HepG2 (cell line): Measurements from ENCODE around the gene TACC2. TPM values are rescaled to one million over a fixed set of nuclear protein-coding genes. Genes with fewer than 3 reads are reported as not detected.
A peak's percentile ranks its signal among the peaks of the same experiment; 100 is the strongest.

Source experiments
- DNMT1 ChIP-seq: sonication (generic); formaldehyde crosslinking; IDR thresholded peaks from 2 replicates; pipeline ENCODE4 v1.5.1; 2020; ENCODE audit warnings: mild to moderate bottlenecking, missing genetic modification reagents
- DNMT3B ChIP-seq: conservative IDR thresholded peaks from 2 replicates; pipeline ENCODE4 v1.6.1; 2016; ENCODE audit warnings: missing biosample characterization, control low read depth
- RBM22 ChIP-seq: fragments of 200-400 bp; formaldehyde crosslinking; optimal IDR thresholded peaks from 2 replicates; pipeline ENCODE3; 2017; ENCODE audit warnings: mild to moderate bottlenecking, low read length, moderate library complexity
- SATB2 ChIP-seq: sonication (generic); formaldehyde crosslinking; IDR thresholded peaks from 2 replicates; pipeline ENCODE4 v1.5.0; 2020; ENCODE audit warnings: missing genetic modification reagents
- ZNF572 ChIP-seq: sonication (generic); formaldehyde crosslinking; IDR thresholded peaks from 2 replicates; pipeline ENCODE4 v1.5.1; 2020; ENCODE audit warnings: mild to moderate bottlenecking, missing genetic modification reagents
- ZNF644 ChIP-seq: IDR thresholded peaks from 2 replicates; pipeline ENCODE4 v1.6.1; 2016; ENCODE audit warnings: low read depth
- ZNF660 ChIP-seq: sonication (generic); formaldehyde crosslinking; IDR thresholded peaks from 2 replicates; pipeline ENCODE4 v1.5.1; 2020; ENCODE audit warnings: mild to moderate bottlenecking, low read depth, missing genetic modification reagents, borderline replicate concordance
- ZNF788 ChIP-seq: sonication (generic); formaldehyde crosslinking; IDR thresholded peaks from 2 replicates; pipeline ENCODE4 v1.5.0; 2020; ENCODE audit warnings: mild to moderate bottlenecking, missing genetic modification reagents, borderline replicate concordance
- polyA plus RNA-seq, 8 experiments: library from polyadenylated mRNA; depleted of rRNA in 3 of 8; stranded (reverse) in 7 of 8; unstranded in 1 of 8; fragments of >200 nt; fragmentation: Illumina TruSeq in 4 of 8; extraction: Trizol in 4 of 8; gene quantifications; 2 replicates each; pipeline versions ENCODE4 v1.2.1 to v1.2.3, GENCODE V29; 2011 to 2016; ENCODE audit warnings: low read depth in 4 of 8, missing spikeins in 1 of 8, mixed read lengths in 1 of 8; ENCODE audit not compliant: insufficient read depth in 1 of 8
- total RNA-seq, 5 experiments: library from RNA; depleted of rRNA; stranded (reverse); fragments of >200 nt; fragmentation: Illumina TruSeq; extraction: Trizol; gene quantifications; 2 replicates each; pipeline ENCODE4 v1.2.3, GENCODE V29; 2016; ENCODE audit warnings: low read depth in 1 of 5
- TF ChIP-seq, protein P1 (sequence below): sonication (generic); formaldehyde crosslinking; IDR thresholded peaks from 2 replicates; pipeline ENCODE4 v1.5.0; 2020; ENCODE audit warnings: mild to moderate bottlenecking, missing genetic modification reagents, borderline replicate concordance
- TF ChIP-seq, protein P2 (sequence below): sonication (generic); formaldehyde crosslinking; conservative IDR thresholded peaks from 2 replicates; pipeline ENCODE4 v1.8.0; 2022; ENCODE audit warnings: low read depth, missing genetic modification reagents
- TF ChIP-seq, protein P3 (sequence below): IDR thresholded peaks from 2 replicates; pipeline ENCODE4 v1.6.1; 2016; ENCODE audit warnings: low read depth
- TF ChIP-seq, protein P4 (sequence below): sonication (generic); formaldehyde crosslinking; IDR thresholded peaks from 2 replicates; pipeline ENCODE4 v1.5.0; 2020; ENCODE audit warnings: mild to moderate bottlenecking, missing genetic modification reagents, borderline replicate concordance

The TACC2 gene
- total and polyA plus RNA-seq, 2 of the 13 experiments (the other 11 are each of a cell fraction or from before 2014, with no cell fraction given), result 11.8 to 16.0 TPM

DNA sequence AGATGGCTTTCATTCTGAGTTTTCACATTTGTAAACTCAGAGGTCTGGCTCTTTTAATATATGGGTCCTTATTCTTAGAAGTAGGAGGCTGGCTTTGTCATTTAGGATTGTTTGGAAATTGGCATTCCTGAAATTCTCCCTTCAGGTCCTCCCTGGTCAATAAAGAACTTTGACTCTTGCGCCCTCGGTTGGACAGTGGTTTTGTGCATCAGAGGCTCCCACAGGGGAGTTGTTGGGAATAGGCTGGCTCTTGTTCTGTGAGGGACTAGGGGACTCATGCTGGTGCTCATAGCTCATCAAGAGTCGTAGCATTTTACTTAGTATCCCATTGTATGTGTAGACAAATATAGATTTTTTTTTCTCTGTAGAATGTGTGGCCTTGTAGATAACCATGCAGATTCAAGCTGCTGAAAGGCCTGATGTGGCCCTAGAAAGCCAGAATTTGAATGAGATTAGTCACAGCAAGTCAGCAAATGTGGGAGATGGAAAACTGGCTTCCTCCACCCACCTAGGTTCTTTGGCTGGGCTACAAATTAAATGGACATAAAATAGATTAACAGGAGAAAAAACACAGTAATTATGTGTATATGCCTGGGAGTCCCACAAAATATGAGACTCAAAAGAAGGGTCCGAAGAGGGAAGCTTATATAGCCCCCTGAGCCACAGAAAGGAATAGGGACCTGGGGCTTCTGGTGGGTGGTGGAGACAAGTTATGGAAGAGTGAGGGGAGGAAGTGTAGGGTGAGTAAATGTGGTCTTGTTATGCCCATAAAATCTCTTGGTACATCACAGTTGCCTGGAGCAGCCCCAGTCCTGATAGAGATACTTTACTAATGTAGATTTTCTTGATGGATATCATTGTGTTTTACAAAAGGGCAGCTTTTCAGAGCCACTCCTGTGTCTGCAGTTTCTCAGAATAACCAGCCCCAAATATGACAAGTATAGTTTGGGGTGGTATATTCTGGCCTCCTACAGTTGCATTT is 187.6 kb downstream of the TACC2 start (continued):
- TF ChIP-seq, protein P1, sequence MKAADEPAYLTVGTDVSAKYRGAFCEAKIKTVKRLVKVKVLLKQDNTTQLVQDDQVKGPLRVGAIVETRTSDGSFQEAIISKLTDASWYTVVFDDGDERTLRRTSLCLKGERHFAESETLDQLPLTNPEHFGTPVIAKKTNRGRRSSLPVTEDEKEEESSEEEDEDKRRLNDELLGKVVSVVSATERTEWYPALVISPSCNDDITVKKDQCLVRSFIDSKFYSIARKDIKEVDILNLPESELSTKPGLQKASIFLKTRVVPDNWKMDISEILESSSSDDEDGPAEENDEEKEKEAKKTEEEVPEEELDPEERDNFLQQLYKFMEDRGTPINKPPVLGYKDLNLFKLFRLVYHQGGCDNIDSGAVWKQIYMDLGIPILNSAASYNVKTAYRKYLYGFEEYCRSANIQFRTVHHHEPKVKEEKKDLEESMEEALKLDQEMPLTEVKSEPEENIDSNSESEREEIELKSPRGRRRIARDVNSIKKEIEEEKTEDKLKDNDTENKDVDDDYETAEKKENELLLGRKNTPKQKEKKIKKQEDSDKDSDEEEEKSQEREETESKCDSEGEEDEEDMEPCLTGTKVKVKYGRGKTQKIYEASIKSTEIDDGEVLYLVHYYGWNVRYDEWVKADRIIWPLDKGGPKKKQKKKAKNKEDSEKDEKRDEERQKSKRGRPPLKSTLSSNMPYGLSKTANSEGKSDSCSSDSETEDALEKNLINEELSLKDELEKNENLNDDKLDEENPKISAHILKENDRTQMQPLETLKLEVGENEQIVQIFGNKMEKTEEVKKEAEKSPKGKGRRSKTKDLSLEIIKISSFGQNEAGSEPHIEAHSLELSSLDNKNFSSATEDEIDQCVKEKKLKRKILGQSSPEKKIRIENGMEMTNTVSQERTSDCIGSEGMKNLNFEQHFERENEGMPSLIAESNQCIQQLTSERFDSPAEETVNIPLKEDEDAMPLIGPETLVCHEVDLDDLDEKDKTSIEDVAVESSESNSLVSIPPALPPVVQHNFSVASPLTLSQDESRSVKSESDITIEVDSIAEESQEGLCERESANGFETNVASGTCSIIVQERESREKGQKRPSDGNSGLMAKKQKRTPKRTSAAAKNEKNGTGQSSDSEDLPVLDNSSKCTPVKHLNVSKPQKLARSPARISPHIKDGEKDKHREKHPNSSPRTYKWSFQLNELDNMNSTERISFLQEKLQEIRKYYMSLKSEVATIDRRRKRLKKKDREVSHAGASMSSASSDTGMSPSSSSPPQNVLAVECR (CRISPR knock-in tag), result no peak; the same call in 1 of the 2 replicates
- TF ChIP-seq ZNF572 (no peak), ZNF660 (CRISPR knock-in tag) (no peak), DNMT3B (CRISPR knock-in tag) (no peak), DNMT1 (CRISPR knock-in tag) (no peak), RBM22 (no peak), SATB2 (CRISPR knock-in tag) (no peak), ZNF644 (CRISPR knock-in tag) (0 out of 2 replicates have a peak, but pooled peaks have one; percentile 51), ZNF788 (CRISPR knock-in tag) (no peak)
- TF ChIP-seq, protein P2, sequence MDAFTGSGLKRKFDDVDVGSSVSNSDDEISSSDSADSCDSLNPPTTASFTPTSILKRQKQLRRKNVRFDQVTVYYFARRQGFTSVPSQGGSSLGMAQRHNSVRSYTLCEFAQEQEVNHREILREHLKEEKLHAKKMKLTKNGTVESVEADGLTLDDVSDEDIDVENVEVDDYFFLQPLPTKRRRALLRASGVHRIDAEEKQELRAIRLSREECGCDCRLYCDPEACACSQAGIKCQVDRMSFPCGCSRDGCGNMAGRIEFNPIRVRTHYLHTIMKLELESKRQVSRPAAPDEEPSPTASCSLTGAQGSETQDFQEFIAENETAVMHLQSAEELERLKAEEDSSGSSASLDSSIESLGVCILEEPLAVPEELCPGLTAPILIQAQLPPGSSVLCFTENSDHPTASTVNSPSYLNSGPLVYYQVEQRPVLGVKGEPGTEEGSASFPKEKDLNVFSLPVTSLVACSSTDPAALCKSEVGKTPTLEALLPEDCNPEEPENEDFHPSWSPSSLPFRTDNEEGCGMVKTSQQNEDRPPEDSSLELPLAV (CRISPR knock-in tag), result no peak
- TF ChIP-seq, protein P3, sequence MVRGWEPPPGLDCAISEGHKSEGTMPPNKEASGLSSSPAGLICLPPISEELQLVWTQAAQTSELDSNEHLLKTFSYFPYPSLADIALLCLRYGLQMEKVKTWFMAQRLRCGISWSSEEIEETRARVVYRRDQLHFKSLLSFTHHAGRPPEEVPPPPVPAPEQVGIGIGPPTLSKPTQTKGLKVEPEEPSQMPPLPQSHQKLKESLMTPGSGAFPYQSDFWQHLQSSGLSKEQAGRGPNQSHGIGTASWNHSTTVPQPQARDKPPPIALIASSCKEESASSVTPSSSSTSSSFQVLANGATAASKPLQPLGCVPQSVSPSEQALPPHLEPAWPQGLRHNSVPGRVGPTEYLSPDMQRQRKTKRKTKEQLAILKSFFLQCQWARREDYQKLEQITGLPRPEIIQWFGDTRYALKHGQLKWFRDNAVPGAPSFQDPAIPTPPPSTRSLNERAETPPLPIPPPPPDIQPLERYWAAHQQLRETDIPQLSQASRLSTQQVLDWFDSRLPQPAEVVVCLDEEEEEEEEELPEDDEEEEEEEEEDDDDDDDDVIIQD (CRISPR knock-in tag), result no peak
- TF ChIP-seq, protein P4, sequence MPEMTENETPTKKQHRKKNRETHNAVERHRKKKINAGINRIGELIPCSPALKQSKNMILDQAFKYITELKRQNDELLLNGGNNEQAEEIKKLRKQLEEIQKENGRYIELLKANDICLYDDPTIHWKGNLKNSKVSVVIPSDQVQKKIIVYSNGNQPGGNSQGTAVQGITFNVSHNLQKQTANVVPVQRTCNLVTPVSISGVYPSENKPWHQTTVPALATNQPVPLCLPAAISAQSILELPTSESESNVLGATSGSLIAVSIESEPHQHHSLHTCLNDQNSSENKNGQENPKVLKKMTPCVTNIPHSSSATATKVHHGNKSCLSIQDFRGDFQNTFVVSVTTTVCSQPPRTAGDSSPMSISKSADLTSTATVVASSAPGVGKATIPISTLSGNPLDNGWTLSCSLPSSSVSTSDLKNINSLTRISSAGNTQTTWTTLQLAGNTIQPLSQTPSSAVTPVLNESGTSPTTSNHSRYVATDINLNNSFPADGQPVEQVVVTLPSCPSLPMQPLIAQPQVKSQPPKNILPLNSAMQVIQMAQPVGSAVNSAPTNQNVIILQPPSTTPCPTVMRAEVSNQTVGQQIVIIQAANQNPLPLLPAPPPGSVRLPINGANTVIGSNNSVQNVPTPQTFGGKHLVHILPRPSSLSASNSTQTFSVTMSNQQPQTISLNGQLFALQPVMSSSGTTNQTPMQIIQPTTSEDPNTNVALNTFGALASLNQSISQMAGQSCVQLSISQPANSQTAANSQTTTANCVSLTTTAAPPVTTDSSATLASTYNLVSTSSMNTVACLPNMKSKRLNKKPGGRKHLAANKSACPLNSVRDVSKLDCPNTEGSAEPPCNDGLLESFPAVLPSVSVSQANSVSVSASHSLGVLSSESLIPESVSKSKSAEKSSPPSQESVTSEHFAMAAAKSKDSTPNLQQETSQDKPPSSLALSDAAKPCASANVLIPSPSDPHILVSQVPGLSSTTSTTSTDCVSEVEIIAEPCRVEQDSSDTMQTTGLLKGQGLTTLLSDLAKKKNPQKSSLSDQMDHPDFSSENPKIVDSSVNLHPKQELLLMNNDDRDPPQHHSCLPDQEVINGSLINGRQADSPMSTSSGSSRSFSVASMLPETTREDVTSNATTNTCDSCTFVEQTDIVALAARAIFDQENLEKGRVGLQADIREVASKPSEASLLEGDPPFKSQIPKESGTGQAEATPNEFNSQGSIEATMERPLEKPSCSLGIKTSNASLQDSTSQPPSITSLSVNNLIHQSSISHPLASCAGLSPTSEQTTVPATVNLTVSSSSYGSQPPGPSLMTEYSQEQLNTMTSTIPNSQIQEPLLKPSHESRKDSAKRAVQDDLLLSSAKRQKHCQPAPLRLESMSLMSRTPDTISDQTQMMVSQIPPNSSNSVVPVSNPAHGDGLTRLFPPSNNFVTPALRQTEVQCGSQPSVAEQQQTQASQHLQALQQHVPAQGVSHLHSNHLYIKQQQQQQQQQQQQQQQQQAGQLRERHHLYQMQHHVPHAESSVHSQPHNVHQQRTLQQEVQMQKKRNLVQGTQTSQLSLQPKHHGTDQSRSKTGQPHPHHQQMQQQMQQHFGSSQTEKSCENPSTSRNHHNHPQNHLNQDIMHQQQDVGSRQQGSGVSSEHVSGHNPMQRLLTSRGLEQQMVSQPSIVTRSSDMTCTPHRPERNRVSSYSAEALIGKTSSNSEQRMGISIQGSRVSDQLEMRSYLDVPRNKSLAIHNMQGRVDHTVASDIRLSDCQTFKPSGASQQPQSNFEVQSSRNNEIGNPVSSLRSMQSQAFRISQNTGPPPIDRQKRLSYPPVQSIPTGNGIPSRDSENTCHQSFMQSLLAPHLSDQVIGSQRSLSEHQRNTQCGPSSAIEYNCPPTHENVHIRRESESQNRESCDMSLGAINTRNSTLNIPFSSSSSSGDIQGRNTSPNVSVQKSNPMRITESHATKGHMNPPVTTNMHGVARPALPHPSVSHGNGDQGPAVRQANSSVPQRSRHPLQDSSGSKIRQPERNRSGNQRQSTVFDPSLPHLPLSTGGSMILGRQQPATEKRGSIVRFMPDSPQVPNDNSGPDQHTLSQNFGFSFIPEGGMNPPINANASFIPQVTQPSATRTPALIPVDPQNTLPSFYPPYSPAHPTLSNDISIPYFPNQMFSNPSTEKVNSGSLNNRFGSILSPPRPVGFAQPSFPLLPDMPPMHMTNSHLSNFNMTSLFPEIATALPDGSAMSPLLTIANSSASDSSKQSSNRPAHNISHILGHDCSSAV (CRISPR knock-in tag), result no peak
